Liver (tissue), 9 donors: ENCODE data around the gene FOXK1. TPM values are rescaled to one million over a fixed set of nuclear protein-coding genes. Genes with fewer than 3 reads are reported as not detected.

Experiments
- DNase-seq: peaks from one replicate; pipeline ENCODE4 v3.0.0-alpha.2; 2017; ENCODE audit warnings: low spot score
- H3K27ac ChIP-seq, 2 donors: one replicate each; pipeline ENCODE4 v1.7.0; 2013; ENCODE audit warnings: inconsistent platforms in 2 of 2, low read length in 2 of 2, control low read depth in 1 of 2, low read depth in 1 of 2, mild to moderate bottlenecking in 1 of 2
- H3K27me3 ChIP-seq, 4 donors: one replicate each; pipeline versions ENCODE4 v1.6.1 to v1.7.0; 2013; ENCODE audit warnings: low read length in 3 of 4, inconsistent platforms in 1 of 4, mild to moderate bottlenecking in 1 of 4, moderate library complexity in 1 of 4; ENCODE audit not compliant: control insufficient read depth in 4 of 4, insufficient read depth in 4 of 4
- H3K36me3 ChIP-seq, 4 donors: one replicate each; pipeline versions ENCODE4 v1.6.1 to v1.7.0; 2013; ENCODE audit warnings: low read length in 3 of 4, mild to moderate bottlenecking in 3 of 4, low read depth in 1 of 4, moderate library complexity in 1 of 4; ENCODE audit not compliant: control insufficient read depth in 4 of 4, insufficient read depth in 3 of 4
- H3K4me1 ChIP-seq, 4 donors: one replicate each; pipeline versions ENCODE4 v1.6.1 to v1.7.0; 2013; ENCODE audit warnings: low read length in 3 of 4, mild to moderate bottlenecking in 3 of 4, moderate library complexity in 1 of 4; ENCODE audit not compliant: control insufficient read depth in 4 of 4, insufficient read depth in 4 of 4
- H3K4me3 ChIP-seq, 3 donors: one replicate each; pipeline versions ENCODE4 v1.6.1 to v1.7.0; 2013; ENCODE audit warnings: low read length in 3 of 3, control low read depth in 1 of 3, low read depth in 1 of 3, mild to moderate bottlenecking in 1 of 3
- H3K9ac ChIP-seq, 2 donors: one replicate each; pipeline ENCODE4 v1.7.0; 2013; ENCODE audit warnings: low read length in 2 of 2, mild to moderate bottlenecking in 2 of 2, moderate library complexity in 2 of 2, control low read depth in 1 of 2, low read depth in 1 of 2
- H3K9me3 ChIP-seq, 4 donors: one replicate each; pipeline versions ENCODE4 v1.6.1 to v1.7.0; 2013; ENCODE audit warnings: low read length in 3 of 4; ENCODE audit not compliant: control insufficient read depth in 4 of 4
- EGR1 ChIP-seq, 2 donors: IDR thresholded peaks; 2 replicates each; pipeline ENCODE4 v1.6.1; 2016 to 2018; ENCODE audit warnings: antibody characterized with exemption in 2 of 2, low read depth in 2 of 2
- FOXA1 ChIP-seq: IDR thresholded peaks from 2 replicates; pipeline ENCODE4 v1.6.1; 2016; ENCODE audit warnings: antibody characterized with exemption
- FOXA2 ChIP-seq: IDR thresholded peaks from 2 replicates; pipeline ENCODE4 v1.6.1; 2016; ENCODE audit warnings: antibody characterized with exemption
- GABPA ChIP-seq, 2 donors: IDR thresholded peaks in 1 of 2; conservative IDR thresholded peaks in 1 of 2; 2 replicates each; pipeline ENCODE4 v1.6.1; 2016; ENCODE audit warnings: antibody characterized with exemption in 2 of 2, mild to moderate bottlenecking in 1 of 2, moderate library complexity in 1 of 2
- HNF4A ChIP-seq, 2 donors: conservative IDR thresholded peaks; 2 replicates each; pipeline ENCODE4 v1.6.1; 2016; ENCODE audit warnings: antibody characterized with exemption in 2 of 2, mild to moderate bottlenecking in 2 of 2
- HNF4G ChIP-seq: IDR thresholded peaks from 2 replicates; pipeline ENCODE4 v1.6.1; 2016; ENCODE audit warnings: antibody characterized with exemption
- JUND ChIP-seq, 2 donors: IDR thresholded peaks; 2 replicates each; pipeline ENCODE4 v1.6.1; 2016; ENCODE audit warnings: antibody characterized with exemption in 2 of 2
- NR2F2 ChIP-seq: IDR thresholded peaks from 2 replicates; pipeline ENCODE4 v1.6.1; 2016; ENCODE audit warnings: antibody characterized with exemption
- RAD21 ChIP-seq, 2 donors: IDR thresholded peaks; 2 replicates each; pipeline ENCODE4 v1.6.1; 2016; ENCODE audit warnings: antibody characterized with exemption in 2 of 2, mild to moderate bottlenecking in 2 of 2
- RXRA ChIP-seq, 2 donors: IDR thresholded peaks; 2 replicates each; pipeline ENCODE4 v1.6.1; 2017 to 2018; ENCODE audit warnings: antibody characterized with exemption in 2 of 2, mild to moderate bottlenecking in 1 of 2
- SP1 ChIP-seq: IDR thresholded peaks from 2 replicates; pipeline ENCODE4 v1.6.1; 2018; ENCODE audit warnings: antibody characterized with exemption, mild to moderate bottlenecking
- TAF1 ChIP-seq: conservative IDR thresholded peaks from 2 replicates; pipeline ENCODE4 v1.6.1; 2016; ENCODE audit warnings: antibody characterized with exemption, mild to moderate bottlenecking
- YY1 ChIP-seq: IDR thresholded peaks from 2 replicates; pipeline ENCODE4 v1.6.1; 2016; ENCODE audit warnings: antibody characterized with exemption, mild to moderate bottlenecking
- WGBS: extraction: QIAGEN DNeasy Blood & Tissue Kit; methylation state at CpG from one replicate; pipeline ENCODE4 v1.1.7; 2013; 5-methylcytosine and 5-hydroxymethylcytosine counted together
- polyA plus RNA-seq, 2 donors: library from polyadenylated mRNA; stranded (reverse) in 1 of 2; unstranded in 1 of 2; fragments of 200-250 nt in 1 of 2; fragments of >200 nt in 1 of 2; fragmentation: Nextera tagmentation in 1 of 2; extraction: Ambion mirVana in 1 of 2; gene quantifications; one replicate each; pipeline versions ENCODE4 v1.2.1 to v1.2.3, GENCODE V29; 2013 to 2015
- total RNA-seq, 2 donors: library from RNA; depleted of rRNA; stranded (reverse); fragments of >200 nt; gene quantifications; one replicate each; pipeline ENCODE4 v1.2.3, GENCODE V29; 2014
- TF ChIP-seq, protein P1 (sequence below): fragments of 150-350 bp; IDR thresholded peaks from 2 replicates; pipeline ENCODE4 v1.5.1; 2017; ENCODE audit warnings: improper control_type of control experiment, low read depth, low read length; ENCODE audit not compliant: missing input control
- TF ChIP-seq, protein P2 (sequence below): IDR thresholded peaks from 2 replicates; pipeline ENCODE4 v1.6.1; 2016; ENCODE audit warnings: antibody characterized with exemption
- TF ChIP-seq, protein P3 (sequence below): IDR thresholded peaks from 2 replicates; pipeline ENCODE4 v1.6.1; 2016; ENCODE audit warnings: antibody characterized with exemption, mild to moderate bottlenecking
- TF ChIP-seq, protein P4 (sequence below): IDR thresholded peaks from 2 replicates; pipeline ENCODE4 v1.6.1; 2016; ENCODE audit warnings: antibody characterized with exemption
- TF ChIP-seq, protein P5 (sequence below): IDR thresholded peaks from 2 replicates; pipeline ENCODE4 v1.6.1; 2016; ENCODE audit warnings: antibody characterized with exemption
- donor health status: healthy.
- donor health status: healthy.
- donor health status: healthy.
- donor health status: healthy.
- donor health status: healthy.

The FOXK1 gene
- total and polyA plus RNA-seq, 4 donors: 1.2 to 8.5 (median 4.4) TPM

DNA sequence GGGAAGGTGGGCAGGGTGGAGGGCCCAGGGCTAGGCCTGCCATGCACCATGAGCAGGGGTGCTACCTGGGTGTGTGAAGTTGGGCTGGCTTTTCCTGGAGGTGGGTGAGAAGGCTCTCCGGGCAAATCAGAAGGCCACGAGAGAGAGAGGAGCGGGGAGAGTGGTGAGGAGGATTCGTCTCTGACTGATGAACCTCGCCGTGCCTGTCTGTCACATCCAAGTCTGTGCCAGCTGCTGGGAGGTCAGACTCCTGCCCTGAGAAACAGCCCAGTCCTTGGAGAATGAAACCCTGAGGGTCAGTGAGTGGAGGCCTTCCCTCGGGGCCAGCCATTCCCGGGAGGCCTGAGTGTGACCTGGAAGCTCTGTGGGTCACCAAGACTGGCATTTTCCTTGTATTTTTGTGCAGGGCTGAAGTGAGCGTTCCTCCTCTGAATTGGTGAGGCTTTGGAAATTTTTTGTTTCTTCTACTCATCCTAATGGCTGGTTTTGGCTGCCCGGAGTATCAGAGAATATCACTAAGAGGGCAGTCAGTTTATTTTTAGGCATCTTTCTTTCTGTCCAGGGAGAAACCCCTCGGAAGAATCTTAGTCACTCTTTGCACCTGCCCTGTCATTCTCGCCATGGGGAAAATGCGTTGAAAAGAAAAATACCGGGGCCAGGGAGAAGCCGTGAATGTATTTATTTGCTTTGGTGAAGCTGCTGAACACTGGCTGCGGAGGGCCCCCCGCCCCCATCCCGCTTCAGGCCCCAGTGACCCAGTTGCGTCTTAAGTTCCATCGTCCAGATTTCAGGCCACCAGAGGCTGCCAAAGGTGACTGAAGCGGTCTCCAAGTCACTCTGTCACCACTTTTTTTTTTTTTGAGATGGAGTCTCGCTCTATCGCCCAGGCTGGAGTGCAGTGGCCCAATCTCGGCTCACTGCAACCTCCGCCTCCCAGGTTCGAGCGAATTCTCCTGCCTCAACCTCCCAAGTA, 86.8 kb downstream of the FOXK1 start (continued):
- TF ChIP-seq, protein P1, sequence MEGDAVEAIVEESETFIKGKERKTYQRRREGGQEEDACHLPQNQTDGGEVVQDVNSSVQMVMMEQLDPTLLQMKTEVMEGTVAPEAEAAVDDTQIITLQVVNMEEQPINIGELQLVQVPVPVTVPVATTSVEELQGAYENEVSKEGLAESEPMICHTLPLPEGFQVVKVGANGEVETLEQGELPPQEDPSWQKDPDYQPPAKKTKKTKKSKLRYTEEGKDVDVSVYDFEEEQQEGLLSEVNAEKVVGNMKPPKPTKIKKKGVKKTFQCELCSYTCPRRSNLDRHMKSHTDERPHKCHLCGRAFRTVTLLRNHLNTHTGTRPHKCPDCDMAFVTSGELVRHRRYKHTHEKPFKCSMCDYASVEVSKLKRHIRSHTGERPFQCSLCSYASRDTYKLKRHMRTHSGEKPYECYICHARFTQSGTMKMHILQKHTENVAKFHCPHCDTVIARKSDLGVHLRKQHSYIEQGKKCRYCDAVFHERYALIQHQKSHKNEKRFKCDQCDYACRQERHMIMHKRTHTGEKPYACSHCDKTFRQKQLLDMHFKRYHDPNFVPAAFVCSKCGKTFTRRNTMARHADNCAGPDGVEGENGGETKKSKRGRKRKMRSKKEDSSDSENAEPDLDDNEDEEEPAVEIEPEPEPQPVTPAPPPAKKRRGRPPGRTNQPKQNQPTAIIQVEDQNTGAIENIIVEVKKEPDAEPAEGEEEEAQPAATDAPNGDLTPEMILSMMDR: no peak

DNA sequence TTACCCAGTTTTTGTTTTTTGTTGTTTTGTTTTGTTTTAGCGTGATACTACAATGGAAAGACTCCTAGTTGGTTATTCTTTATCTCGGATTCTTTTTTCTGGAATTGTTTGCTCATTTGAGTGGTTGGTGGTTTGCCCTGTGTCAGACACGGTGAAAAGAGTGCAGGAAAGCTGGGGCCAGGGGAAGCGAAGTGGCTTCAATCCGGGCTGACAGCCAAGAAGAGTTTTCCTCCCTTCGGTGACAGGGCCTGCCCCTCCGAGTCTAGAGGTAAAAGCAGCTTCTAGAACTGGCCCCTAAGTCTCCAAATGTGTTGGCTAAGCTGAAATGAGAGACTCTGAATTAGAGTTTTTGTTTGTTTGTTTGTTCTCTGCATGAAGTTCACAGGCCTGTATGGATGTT, 87.7 kb downstream of the FOXK1 start:
- WGBS: 45% methylated on average over 7 of the region's 7 CpGs
- Histone ChIP-seq H3K9me3 (no peaks in the 10 kb centered on the region), H3K27me3 (no peaks in the 10 kb centered on the region), H3K4me3 (no peak overlapping the region), H3K4me1 (peaks cover 0 to 16% (median 10%) of the 10 kb centered on the region in 4 donors), H3K27ac (no peak overlapping the region), H3K9ac (no peak overlapping the region), H3K36me3 (peaks cover 0 to 6% (median 1%) of the 10 kb centered on the region in 4 donors)
- TF ChIP-seq RXRA (IDR thresholded peaks at IDR 0.05): no peak
- TF ChIP-seq, protein P2, sequence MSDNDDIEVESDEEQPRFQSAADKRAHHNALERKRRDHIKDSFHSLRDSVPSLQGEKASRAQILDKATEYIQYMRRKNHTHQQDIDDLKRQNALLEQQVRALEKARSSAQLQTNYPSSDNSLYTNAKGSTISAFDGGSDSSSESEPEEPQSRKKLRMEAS: no peak
- TF ChIP-seq, protein P3, sequence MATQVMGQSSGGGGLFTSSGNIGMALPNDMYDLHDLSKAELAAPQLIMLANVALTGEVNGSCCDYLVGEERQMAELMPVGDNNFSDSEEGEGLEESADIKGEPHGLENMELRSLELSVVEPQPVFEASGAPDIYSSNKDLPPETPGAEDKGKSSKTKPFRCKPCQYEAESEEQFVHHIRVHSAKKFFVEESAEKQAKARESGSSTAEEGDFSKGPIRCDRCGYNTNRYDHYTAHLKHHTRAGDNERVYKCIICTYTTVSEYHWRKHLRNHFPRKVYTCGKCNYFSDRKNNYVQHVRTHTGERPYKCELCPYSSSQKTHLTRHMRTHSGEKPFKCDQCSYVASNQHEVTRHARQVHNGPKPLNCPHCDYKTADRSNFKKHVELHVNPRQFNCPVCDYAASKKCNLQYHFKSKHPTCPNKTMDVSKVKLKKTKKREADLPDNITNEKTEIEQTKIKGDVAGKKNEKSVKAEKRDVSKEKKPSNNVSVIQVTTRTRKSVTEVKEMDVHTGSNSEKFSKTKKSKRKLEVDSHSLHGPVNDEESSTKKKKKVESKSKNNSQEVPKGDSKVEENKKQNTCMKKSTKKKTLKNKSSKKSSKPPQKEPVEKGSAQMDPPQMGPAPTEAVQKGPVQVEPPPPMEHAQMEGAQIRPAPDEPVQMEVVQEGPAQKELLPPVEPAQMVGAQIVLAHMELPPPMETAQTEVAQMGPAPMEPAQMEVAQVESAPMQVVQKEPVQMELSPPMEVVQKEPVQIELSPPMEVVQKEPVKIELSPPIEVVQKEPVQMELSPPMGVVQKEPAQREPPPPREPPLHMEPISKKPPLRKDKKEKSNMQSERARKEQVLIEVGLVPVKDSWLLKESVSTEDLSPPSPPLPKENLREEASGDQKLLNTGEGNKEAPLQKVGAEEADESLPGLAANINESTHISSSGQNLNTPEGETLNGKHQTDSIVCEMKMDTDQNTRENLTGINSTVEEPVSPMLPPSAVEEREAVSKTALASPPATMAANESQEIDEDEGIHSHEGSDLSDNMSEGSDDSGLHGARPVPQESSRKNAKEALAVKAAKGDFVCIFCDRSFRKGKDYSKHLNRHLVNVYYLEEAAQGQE: no peak
- TF ChIP-seq, protein P4, sequence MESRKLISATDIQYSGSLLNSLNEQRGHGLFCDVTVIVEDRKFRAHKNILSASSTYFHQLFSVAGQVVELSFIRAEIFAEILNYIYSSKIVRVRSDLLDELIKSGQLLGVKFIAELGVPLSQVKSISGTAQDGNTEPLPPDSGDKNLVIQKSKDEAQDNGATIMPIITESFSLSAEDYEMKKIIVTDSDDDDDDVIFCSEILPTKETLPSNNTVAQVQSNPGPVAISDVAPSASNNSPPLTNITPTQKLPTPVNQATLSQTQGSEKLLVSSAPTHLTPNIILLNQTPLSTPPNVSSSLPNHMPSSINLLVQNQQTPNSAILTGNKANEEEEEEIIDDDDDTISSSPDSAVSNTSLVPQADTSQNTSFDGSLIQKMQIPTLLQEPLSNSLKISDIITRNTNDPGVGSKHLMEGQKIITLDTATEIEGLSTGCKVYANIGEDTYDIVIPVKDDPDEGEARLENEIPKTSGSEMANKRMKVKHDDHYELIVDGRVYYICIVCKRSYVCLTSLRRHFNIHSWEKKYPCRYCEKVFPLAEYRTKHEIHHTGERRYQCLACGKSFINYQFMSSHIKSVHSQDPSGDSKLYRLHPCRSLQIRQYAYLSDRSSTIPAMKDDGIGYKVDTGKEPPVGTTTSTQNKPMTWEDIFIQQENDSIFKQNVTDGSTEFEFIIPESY: no peak
- TF ChIP-seq HNF4A (conservative IDR thresholded peaks at IDR 0.05): no peak
- TF ChIP-seq YY1: no peak
- TF ChIP-seq FOXA2: no peak
- no peak for TF ChIP-seq HNF4G
- TF ChIP-seq, protein P1: no peak
- TF ChIP-seq NR2F2: no peak
- no peak for TF ChIP-seq TAF1
- TF ChIP-seq JUND (IDR thresholded peaks at IDR 0.05): no peak
- no peak for TF ChIP-seq EGR1 (IDR thresholded peaks at IDR 0.05; ENCODE audit: low read depth in 2 of 2)
- TF ChIP-seq, protein P5, sequence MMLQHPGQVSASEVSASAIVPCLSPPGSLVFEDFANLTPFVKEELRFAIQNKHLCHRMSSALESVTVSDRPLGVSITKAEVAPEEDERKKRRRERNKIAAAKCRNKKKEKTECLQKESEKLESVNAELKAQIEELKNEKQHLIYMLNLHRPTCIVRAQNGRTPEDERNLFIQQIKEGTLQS: no peak
- TF ChIP-seq RAD21 (IDR thresholded peaks at IDR 0.05): no peak
- no peak for TF ChIP-seq GABPA (IDR thresholded peaks at IDR 0.05 in 1 of 2, conservative IDR thresholded peaks at IDR 0.05 in 1 of 2)
- TF ChIP-seq FOXA1: no peak
- TF ChIP-seq SP1: no peak
- DNase-seq: no peak
